Measurements from ENCODE around the gene ZNF592.
"Not testable (repeated sequence)": the region's sequence is repeated elsewhere in the genome, so short reads cannot be mapped to it uniquely, and the experiment has no call there.

Gene ZNF592

GRCh38 chr15:84748274-84749110 is at the start of gene ZNF592:
Gene ZNF592, plus strand, starts transcription at chr15:84748592. Its CDS starts 34,084 bp downstream, at chr15:84782676.
- FAIRE-seq = no peak

- no peak for FAIRE-seq
Observed at GRCh38 chr15:84699538-84700191, 48.7 kb upstream of the ZNF592 start.

GRCh38 chr15:84702961-84703482 is 45.4 kb upstream of the ZNF592 start:
- FAIRE-seq = no peak

GRCh38 chr15:84703808-84704207 is 44.6 kb upstream of the ZNF592 start:
- FAIRE-seq = no peak

GRCh38 chr15:84714372-84714771 is 34.0 kb upstream of the ZNF592 start:
- FAIRE-seq = no peak

GRCh38 chr15:84714821-84715220 is 33.6 kb upstream of the ZNF592 start:
- FAIRE-seq = no peak

- no peak for FAIRE-seq
Observed at GRCh38 chr15:84715441-84716035, 32.9 kb upstream of the ZNF592 start.

- FAIRE-seq = no peak
Observed at GRCh38 chr15:84716036-84716732, 32.2 kb upstream of the ZNF592 start, which contains the start of gene SEC11A. Gene SEC11A, minus strand, starts transcription at chr15:84716139. Its CDS starts 64 bp downstream, at chr15:84716075.

- no peak for FAIRE-seq
Observed at GRCh38 chr15:84721371-84721770, 27.0 kb upstream of the ZNF592 start.

GRCh38 chr15:84722628-84723027 is 25.8 kb upstream of the ZNF592 start:
- no peak for FAIRE-seq

- no peak for FAIRE-seq
Observed at GRCh38 chr15:84725001-84725491, 23.3 kb upstream of the ZNF592 start.

GRCh38 chr15:84727429-84727828 is 21.0 kb upstream of the ZNF592 start:
- FAIRE-seq = no peak

- no peak for FAIRE-seq
Observed at GRCh38 chr15:84731774-84732173, 16.6 kb upstream of the ZNF592 start.

GRCh38 chr15:84734794-84735479 is 13.5 kb upstream of the ZNF592 start:
- FAIRE-seq = no peak

GRCh38 chr15:84735480-84736061 is 12.8 kb upstream of the ZNF592 start:
- not testable (repeated sequence) for FAIRE-seq

- no peak for FAIRE-seq
Observed at GRCh38 chr15:84736375-84736774, 12.0 kb upstream of the ZNF592 start.

- FAIRE-seq = no peak
Observed at GRCh38 chr15:84737005-84737404, 11.4 kb upstream of the ZNF592 start.

- no peak for FAIRE-seq
Observed at GRCh38 chr15:84740691-84741090, 7.7 kb upstream of the ZNF592 start.

- no peak for FAIRE-seq
Observed at GRCh38 chr15:84741121-84741520, 7.3 kb upstream of the ZNF592 start.

GRCh38 chr15:84747416-84748273 is 747 bp upstream of the ZNF592 start:
- FAIRE-seq = no peak
